Measurements from ENCODE around the gene DIS3L2.
"Not testable (repeated sequence)": the region's sequence is repeated elsewhere in the genome, so short reads cannot be mapped to it uniquely, and the experiment has no call there.

The DIS3L2 gene

GRCh38 chr2:232378735-232379151, 417.2 kb downstream of the DIS3L2 start, which contains the start of gene ALPP:
TSS of gene ALPP (plus strand) at chr2:232378751. CDS start at chr2:232378803, 52 bp downstream.
- not testable (repeated sequence) for DNase-seq (ENCODE audit: low read depth in 1 of 2, low spot score in 1 of 2)

- DNase-seq (ENCODE audit: low read depth in 1 of 2, low spot score in 1 of 2), result not testable (repeated sequence)
These were observed 418.4 kb downstream of the DIS3L2 start for GRCh38 chr2:232379610-232380590.

- DNase-seq (ENCODE audit: low read depth in 1 of 2, low spot score in 1 of 2), result not testable (repeated sequence)
These were observed 419.9 kb downstream of the DIS3L2 start for GRCh38 chr2:232381204-232382031.

- DNase-seq (ENCODE audit: low read depth in 1 of 2, low spot score in 1 of 2), result no peak
These were observed 421.1 kb downstream of the DIS3L2 start for GRCh38 chr2:232382331-232383225.

- no peak for DNase-seq (ENCODE audit: low read depth in 1 of 2, low spot score in 1 of 2)
These were observed 423.0 kb downstream of the DIS3L2 start for GRCh38 chr2:232384466-232384865.

GRCh38 chr2:232385058-232385457, 423.5 kb downstream of the DIS3L2 start:
- not testable (repeated sequence) for DNase-seq (ENCODE audit: low read depth in 1 of 2, low spot score in 1 of 2)

GRCh38 chr2:232385660-232386489, 424.4 kb downstream of the DIS3L2 start:
- no peak for DNase-seq (ENCODE audit: low read depth in 1 of 2, low spot score in 1 of 2)

- no peak for DNase-seq (ENCODE audit: low read depth in 1 of 2, low spot score in 1 of 2)
These were observed 424.9 kb downstream of the DIS3L2 start for GRCh38 chr2:232386490-232386739.

All from stimulated activated CD4-positive, alpha-beta T cell treated with anti-CD3 and anti-CD28 coated beads, Interleukin-15, amount 100 ng/mL, for 1 hour (primary cell).